Tibial nerve (tissue), 4 donors: Measurements from ENCODE around the gene BCCIP. TPM values are rescaled to one million over a fixed set of nuclear protein-coding genes. Genes with fewer than 3 reads are reported as not detected.

ENCODE experiments used
- DNase-seq, 2 donors: peaks; one replicate each; pipeline ENCODE4 v3.0.0-alpha.2; 2019; ENCODE audit warnings: low spot score in 2 of 2
- H3K27ac ChIP-seq, 4 donors: fragments of 200-600 bp; sonication (generic) in 3 of 4; one replicate each; pipeline ENCODE4 v1.5.1; 2017 to 2019; ENCODE audit warnings: mild to moderate bottlenecking in 1 of 4
- H3K27me3 ChIP-seq, 2 donors: fragments of 200-600 bp; sonication (generic) in 1 of 2; one replicate each; pipeline versions ENCODE4 v1.5.1 to v1.6.0; 2017 to 2019
- H3K36me3 ChIP-seq, 3 donors: fragments of 200-600 bp; sonication (generic); one replicate each; pipeline ENCODE4 v1.5.1; 2018 to 2019
- H3K4me1 ChIP-seq, 4 donors: fragments of 200-600 bp; sonication (generic) in 3 of 4; one replicate each; pipeline ENCODE4 v1.5.1; 2017 to 2019
- H3K4me3 ChIP-seq, 4 donors: fragments of 200-600 bp; sonication (generic) in 3 of 4; one replicate each; pipeline ENCODE4 v1.5.1; 2017 to 2019; ENCODE audit warnings: mild to moderate bottlenecking in 1 of 4, moderate library complexity in 1 of 4
- H3K9me3 ChIP-seq, 4 donors: fragments of 200-600 bp; sonication (generic) in 3 of 4; one replicate each; pipeline ENCODE4 v1.5.1; 2017 to 2019
- CTCF ChIP-seq, 5 experiments: fragments of 200-600 bp in 3 of 5; fragments of 450-650 bp in 2 of 5; sonication (generic) in 3 of 5; IDR thresholded peaks; one replicate each; pipeline ENCODE4 v1.5.1; 2016 to 2019; ENCODE audit warnings: antibody characterized with exemption in 5 of 5, mild to moderate bottlenecking in 3 of 5, moderate library complexity in 2 of 5
- EP300 ChIP-seq, 2 donors: sonication (generic); formaldehyde crosslinking; IDR thresholded peaks; one replicate each; pipeline ENCODE4 v1.6.1; 2017; ENCODE audit warnings: antibody characterized with exemption in 2 of 2, mild to moderate bottlenecking in 1 of 2
- POLR2A ChIP-seq, 2 donors: fragments of 450-650 bp; IDR thresholded peaks; one replicate each; pipeline ENCODE4 v1.6.1; 2017; ENCODE audit warnings: antibody characterized with exemption in 2 of 2, mild to moderate bottlenecking in 2 of 2, moderate library complexity in 2 of 2
- WGBS, 2 donors: methylation state at CpG; one replicate each; pipeline ENCODE4 v1.1.5; 2018; 5-methylcytosine and 5-hydroxymethylcytosine counted together
- total RNA-seq, 4 donors: library from RNA; depleted of rRNA; stranded (reverse); fragments of >200 nt; gene quantifications; one replicate each; pipeline ENCODE4 v1.1.0, GENCODE V29; 2016

BCCIP gene
- total RNA-seq, 4 donors from 2014 or later, result 22.0 to 40.0 (median 33.6) TPM

GRCh38 chr10:125797994-125798662, 25.2 kb upstream of the BCCIP start:
- Histone ChIP-seq H3K36me3 (peaks cover 0 to 98% (median 8%) of the 10 kb centered on the region in 3 donors), H3K27ac (no peak overlapping the region), H3K9me3 (no peaks in the 10 kb centered on the region), H3K27me3 (no peaks in the 10 kb centered on the region), H3K4me3 (no peak overlapping the region), H3K4me1 (no peaks in the 10 kb centered on the region)
- WGBS, 2 donors, result 51 to 78% methylated on average over 5 of the region's 5 CpGs
- DNase-seq, result no peak
- no peak for TF ChIP-seq POLR2A (IDR thresholded peaks at IDR 0.05)
- no peak for TF ChIP-seq CTCF (IDR thresholded peaks at IDR 0.05)
- no peak for TF ChIP-seq EP300 (IDR thresholded peaks at IDR 0.05)

- Histone ChIP-seq H3K27me3 (no peaks in the 10 kb centered on the region), H3K9me3 (no peaks in the 10 kb centered on the region), H3K36me3 (peaks cover 0 to 96% (median 0%) of the 10 kb centered on the region in 3 donors), H3K4me3 (no peak overlapping the region), H3K4me1 (no peaks in the 10 kb centered on the region), H3K27ac (no peak overlapping the region)
- no peak for DNase-seq
- TF ChIP-seq EP300 (IDR thresholded peaks at IDR 0.05), result no peak
- TF ChIP-seq CTCF (IDR thresholded peaks at IDR 0.05), result no peak
- TF ChIP-seq POLR2A (IDR thresholded peaks at IDR 0.05), result no peak
- 81 to 83% methylated on average over 8 of the region's 8 CpGs for WGBS, 2 donors
Observed at GRCh38 chr10:125799451-125800182, 23.7 kb upstream of the BCCIP start.

GRCh38 chr10:125801574-125801973, 21.8 kb upstream of the BCCIP start:
- Histone ChIP-seq H3K27ac (no peak overlapping the region), H3K9me3 (no peaks in the 10 kb centered on the region), H3K27me3 (no peaks in the 10 kb centered on the region), H3K36me3 (peaks cover 0 to 96% (median 10%) of the 10 kb centered on the region in 3 donors), H3K4me1 (no peaks in the 10 kb centered on the region), H3K4me3 (no peak overlapping the region)
- no peak for DNase-seq
- 85 to 89% methylated on average over 1 of the region's 1 CpG for WGBS, 2 donors
- TF ChIP-seq POLR2A (IDR thresholded peaks at IDR 0.05) (no peak), CTCF (IDR thresholded peaks at IDR 0.05) (no peak)

- Histone ChIP-seq H3K4me3 (no peak overlapping the region), H3K9me3 (no peaks in the 10 kb centered on the region), H3K36me3 (peaks cover 0 to 96% (median 10%) of the 10 kb centered on the region in 3 donors), H3K27me3 (no peaks in the 10 kb centered on the region), H3K27ac (no peak overlapping the region), H3K4me1 (no peaks in the 10 kb centered on the region)
- 65 to 78% methylated on average over 5 of the region's 5 CpGs for WGBS, 2 donors
- TF ChIP-seq EP300 (IDR thresholded peaks at IDR 0.05), result no peak
- TF ChIP-seq POLR2A (IDR thresholded peaks at IDR 0.05), result no peak
- TF ChIP-seq CTCF (IDR thresholded peaks at IDR 0.05), result no peak
- no peak for DNase-seq
Observed at GRCh38 chr10:125802131-125802530, 21.2 kb upstream of the BCCIP start.

- TF ChIP-seq POLR2A (IDR thresholded peaks at IDR 0.05) (no peak), CTCF (IDR thresholded peaks at IDR 0.05) (no peak), EP300 (IDR thresholded peaks at IDR 0.05) (no peak)
- Histone ChIP-seq H3K4me1 (no peaks in the 10 kb centered on the region), H3K36me3 (peaks cover 0 to 96% (median 10%) of the 10 kb centered on the region in 3 donors), H3K9me3 (no peaks in the 10 kb centered on the region), H3K4me3 (no peak overlapping the region), H3K27ac (no peak overlapping the region), H3K27me3 (no peaks in the 10 kb centered on the region)
- 90 to 94% methylated on average over 7 of the region's 7 CpGs for WGBS, 2 donors
- no peak for DNase-seq
Observed at GRCh38 chr10:125802739-125803138, 20.6 kb upstream of the BCCIP start.
